NCI-H1694 (cell line): ENCODE data around the gene HMCN2.
"Not testable (repeated sequence)": the region's sequence is repeated elsewhere in the genome, so short reads cannot be mapped to it uniquely, and the experiment has no call there.

Experiments used
- DNase-seq: peaks from one replicate; lab custom pipeline; 2025; lab: John Stamatoyannopoulos, UW

Gene HMCN2

GRCh38 chr9:130394814-130395470, 129.4 kb downstream of the HMCN2 start:
- DNase-seq = no peak

GRCh38 chr9:130395810-130396435, 130.4 kb downstream of the HMCN2 start:
- no peak for DNase-seq

GRCh38 chr9:130396581-130396980, 131.0 kb downstream of the HMCN2 start:
- no peak for DNase-seq

- DNase-seq = no peak
Observed at GRCh38 chr9:130398487-130399240, 133.1 kb downstream of the HMCN2 start.

- no peak for DNase-seq
Observed at GRCh38 chr9:130399768-130400167, 134.2 kb downstream of the HMCN2 start.

GRCh38 chr9:130400870-130401269, 135.3 kb downstream of the HMCN2 start:
- no peak for DNase-seq

GRCh38 chr9:130401742-130402141, 136.2 kb downstream of the HMCN2 start:
- DNase-seq = not testable (repeated sequence)

- DNase-seq = no peak
Observed at GRCh38 chr9:130402243-130402642, 136.7 kb downstream of the HMCN2 start.

- no peak for DNase-seq
Observed at GRCh38 chr9:130402645-130403440, 137.3 kb downstream of the HMCN2 start.

- DNase-seq = no peak
Observed at GRCh38 chr9:130405657-130406257, 140.2 kb downstream of the HMCN2 start.

GRCh38 chr9:130406278-130406895, 140.8 kb downstream of the HMCN2 start:
- no peak for DNase-seq

GRCh38 chr9:130407916-130408663, 142.5 kb downstream of the HMCN2 start:
- no peak for DNase-seq

GRCh38 chr9:130408669-130409068, 143.1 kb downstream of the HMCN2 start:
- DNase-seq = no peak

- no peak for DNase-seq
Observed at GRCh38 chr9:130409246-130409645, 143.7 kb downstream of the HMCN2 start.

- no peak for DNase-seq
Observed at GRCh38 chr9:130410443-130410842, 144.9 kb downstream of the HMCN2 start.

- no peak for DNase-seq
Observed at GRCh38 chr9:130411566-130411915, 146.0 kb downstream of the HMCN2 start.

GRCh38 chr9:130414081-130414731, 148.6 kb downstream of the HMCN2 start:
- no peak for DNase-seq

GRCh38 chr9:130414910-130415746, 149.6 kb downstream of the HMCN2 start:
- DNase-seq = no peak

- DNase-seq = peak; percentile 22
Observed at GRCh38 chr9:130417602-130418001, 152.0 kb downstream of the HMCN2 start.
